NCI-H2227 (cell line): ENCODE data around the gene RNF8.
A peak's percentile ranks its signal among the peaks of the same experiment; 100 is the strongest.
"Not testable (repeated sequence)": the region's sequence is repeated elsewhere in the genome, so short reads cannot be mapped to it uniquely, and the experiment has no call there.

Source experiments
- DNase-seq: peaks from one replicate; lab custom pipeline; 2025; ENCODE audit not compliant: unreplicated experiment; lab: John Stamatoyannopoulos, UW

Gene RNF8

DNA sequence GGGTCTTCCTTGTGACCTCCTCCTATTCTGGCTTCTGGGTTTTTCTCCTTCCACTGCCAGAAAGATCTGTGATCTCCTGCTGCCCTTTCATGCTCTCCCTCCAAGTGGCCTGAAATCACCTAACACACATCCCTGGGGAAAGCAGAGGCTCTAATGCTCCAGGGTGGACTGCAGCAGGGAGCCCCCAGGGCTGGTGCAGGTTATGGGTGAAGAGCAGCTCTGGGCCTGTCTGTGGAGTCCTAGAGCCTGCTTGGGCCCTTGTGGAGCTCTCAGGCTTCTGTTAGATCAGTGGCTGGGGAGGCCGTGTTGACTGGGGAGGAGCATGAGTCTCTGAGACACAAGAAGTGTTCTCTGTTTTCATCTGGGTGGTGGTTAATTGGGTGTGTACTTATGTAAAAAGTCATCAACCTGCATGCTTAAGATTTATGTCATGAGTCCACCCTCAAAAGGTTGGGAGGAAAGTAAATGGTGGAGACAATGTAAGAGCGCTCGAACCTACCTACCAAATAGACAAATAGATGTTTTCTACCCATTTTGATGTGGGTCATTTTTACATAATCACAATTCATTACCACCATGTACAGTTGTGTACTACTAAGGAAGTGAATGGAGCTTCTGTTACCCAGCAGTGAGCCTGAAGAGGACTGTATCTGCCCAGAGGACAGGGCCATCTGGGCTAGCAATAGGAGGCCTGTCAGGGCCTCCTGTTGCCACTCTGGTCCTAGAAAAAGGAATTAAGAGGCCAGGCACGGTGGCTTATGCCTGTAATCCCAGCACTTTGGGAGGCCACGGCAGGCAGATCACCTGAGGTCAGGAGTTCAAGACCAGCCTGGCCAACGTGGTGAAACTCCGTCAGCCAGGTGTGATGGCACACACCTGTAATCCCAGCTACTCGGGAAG, 32.0 kb upstream of the RNF8 start:
- no peak for DNase-seq

DNA sequence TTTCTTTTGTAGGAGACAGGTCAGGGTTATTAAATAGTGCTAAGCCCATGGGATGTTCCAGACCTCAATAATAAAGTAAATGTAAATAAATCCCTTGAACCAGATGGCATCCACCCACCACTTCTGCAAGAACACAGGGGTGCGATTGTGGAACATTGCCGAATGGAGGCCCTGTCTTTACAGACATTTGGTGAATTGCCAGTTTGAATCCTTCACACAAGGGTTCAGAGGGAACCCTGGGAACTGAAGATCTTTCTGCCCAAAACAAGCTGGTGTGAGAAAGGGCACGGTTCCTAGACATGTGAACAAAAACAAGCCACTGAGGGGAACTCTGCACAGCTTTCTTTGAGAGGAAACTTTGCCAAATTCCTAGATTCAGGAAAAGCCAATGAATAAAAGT, 30.2 kb upstream of the RNF8 start:
- DNase-seq, result no peak

DNA sequence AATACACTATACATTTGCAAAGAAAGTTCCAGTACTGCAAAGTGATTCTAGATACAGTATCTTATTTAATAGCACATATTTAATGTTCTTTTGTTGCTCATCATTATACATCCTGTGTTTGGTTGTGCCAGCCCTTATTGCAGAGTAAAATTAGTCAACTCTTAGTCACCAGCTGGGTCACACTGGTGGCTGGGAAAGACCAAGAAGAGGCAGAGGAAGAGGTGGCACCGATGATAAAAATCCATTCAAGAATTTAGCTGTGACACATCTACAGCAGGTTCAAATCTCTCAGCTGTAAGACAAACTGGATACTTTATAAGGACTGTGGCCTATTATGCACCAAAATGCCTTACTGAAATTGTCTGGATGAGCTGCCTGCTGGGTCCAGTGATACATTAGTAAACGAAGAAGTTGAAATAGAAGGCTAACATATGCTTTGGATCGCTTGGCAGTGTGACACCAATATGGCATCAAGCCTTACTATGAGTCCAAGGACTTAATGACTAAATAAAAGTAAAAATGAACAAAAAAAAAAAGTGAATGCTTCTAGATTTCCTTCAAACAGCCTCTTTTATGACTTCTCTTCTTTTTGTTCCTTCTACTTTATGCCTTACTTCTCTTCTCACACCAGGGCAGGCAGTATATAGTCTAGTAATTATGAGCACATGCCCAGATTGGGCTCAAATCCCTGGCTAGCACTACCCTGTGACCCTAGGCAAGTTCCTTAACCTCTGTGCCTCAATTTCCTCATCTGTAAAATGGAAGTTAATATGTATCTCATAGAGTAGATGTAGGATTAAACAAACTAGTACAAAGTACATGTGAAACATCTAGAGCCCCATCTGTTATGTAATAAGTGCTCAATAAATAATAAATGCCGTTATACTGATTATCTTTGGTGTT, 29.4 kb upstream of the RNF8 start:
- no peak for DNase-seq

DNA sequence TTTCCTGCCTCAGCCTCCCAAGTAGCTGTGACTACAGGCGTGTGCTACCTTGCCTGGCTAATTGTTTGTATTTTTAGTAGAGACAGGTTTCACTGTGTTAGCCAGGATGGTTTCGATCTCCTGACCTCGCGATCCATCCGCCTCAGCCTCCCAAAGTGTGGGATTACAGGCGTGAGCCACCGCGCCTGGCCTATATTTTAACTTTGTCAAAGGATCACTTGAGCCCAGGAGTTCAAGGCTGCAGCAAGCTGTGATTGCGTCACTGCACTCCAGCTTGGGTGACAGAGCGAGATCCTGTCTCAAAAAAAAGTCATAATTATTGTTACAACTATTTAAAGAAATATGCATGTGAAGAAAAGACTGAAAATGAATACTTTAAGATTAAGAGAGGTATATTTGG, 23.4 kb upstream of the RNF8 start:
- not testable (repeated sequence) for DNase-seq

DNA sequence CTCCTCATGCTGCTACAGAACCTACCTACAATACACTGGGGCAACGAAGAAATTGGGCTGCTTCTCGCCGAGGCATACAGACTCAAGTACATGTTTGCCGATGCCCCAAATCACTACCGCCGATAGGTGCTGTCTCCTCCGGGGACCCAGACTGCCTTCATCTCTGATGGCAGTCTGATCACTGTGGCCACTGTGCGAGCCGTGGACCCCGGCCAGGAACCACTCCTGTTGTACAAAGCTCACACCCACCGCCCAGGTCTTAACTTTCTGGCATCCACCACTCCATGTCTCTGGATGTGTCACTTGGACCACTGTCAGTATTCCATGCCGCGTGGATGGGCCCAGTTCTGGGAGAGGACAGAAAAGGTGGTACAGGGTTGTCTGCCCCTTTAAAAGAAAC, 22.7 kb upstream of the RNF8 start:
- no peak for DNase-seq

DNA sequence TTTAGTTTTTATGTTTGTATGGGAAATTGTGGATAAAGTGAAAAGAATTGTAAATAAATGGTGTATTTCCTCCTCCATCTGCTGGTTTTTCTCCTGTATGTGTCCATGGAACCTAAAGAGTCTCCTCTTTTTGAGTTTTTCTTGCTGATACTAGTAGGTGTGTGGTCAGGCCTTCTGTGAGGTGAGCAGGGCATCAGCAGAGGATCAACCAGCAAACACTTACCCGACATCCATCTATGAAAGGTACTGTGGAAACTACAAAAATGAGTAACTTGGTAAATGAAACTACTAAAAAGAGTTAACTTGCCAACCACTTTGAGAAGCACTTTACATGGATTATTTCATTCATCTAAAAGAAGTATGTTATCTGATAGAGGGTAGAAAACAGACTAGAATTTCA, 20.9 kb upstream of the RNF8 start:
- no peak for DNase-seq

DNA sequence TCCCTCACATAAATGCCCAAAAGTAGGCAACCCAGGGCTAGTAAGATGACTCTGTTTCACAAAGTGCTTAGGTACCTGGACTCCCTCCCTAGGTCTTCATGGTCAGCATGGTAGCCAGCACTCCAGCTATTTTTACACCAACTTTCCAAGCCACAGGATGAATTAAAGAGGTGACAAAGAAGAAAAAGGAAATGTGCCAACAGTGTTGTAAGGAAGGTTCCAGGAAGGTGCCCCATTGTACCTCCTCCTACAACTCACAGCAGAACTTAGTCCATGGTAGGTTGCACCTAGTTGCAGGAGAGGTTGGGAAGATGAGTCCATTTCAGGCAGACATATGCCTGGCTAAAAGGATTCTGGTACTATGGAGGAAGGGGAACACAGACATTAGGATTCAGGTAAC, 19.7 kb upstream of the RNF8 start:
- DNase-seq, result no peak

DNA sequence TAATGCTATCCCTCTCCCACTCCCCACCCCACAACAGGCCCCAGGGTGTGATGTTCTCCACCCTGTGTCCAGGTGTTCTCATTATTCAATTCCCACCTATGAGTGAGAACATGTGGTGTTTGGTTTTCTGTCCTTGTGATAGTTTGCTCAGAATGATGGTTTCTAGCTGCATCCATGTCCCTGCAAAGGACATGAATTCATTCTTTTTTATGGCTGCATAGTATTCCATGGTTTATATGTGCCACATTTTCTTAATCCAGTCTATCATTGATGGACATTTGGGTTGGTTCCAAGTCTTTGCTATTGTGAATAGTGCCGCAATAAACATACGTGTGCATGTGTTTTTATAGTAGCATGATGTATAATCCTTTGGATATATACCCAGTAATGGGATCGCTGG, 15.5 kb upstream of the RNF8 start:
- not testable (repeated sequence) for DNase-seq

DNA sequence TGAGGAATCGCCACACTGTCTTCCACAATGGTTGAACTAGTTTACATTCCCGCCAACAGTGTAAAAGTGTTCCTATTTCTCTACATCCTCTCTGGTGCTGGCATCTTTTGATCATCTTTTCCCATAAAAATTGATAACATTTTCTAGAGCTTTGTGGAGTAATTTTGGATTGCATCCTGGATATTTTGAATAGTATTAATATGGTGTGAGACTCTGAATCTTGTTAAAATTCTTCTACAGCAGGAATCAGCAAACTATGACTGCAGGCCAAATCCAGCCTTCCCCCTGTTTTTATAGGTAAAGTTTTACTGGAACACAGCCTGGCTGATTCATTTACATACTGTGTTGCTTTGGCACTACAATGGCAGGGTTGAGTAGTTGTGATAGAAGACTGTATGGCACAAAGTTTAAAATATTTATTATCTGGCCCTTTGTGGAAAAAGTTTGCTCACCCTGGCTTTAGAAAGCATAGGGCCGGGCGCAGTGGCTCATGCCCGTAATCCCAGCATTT, 15.0 kb upstream of the RNF8 start:
- no peak for DNase-seq

DNA sequence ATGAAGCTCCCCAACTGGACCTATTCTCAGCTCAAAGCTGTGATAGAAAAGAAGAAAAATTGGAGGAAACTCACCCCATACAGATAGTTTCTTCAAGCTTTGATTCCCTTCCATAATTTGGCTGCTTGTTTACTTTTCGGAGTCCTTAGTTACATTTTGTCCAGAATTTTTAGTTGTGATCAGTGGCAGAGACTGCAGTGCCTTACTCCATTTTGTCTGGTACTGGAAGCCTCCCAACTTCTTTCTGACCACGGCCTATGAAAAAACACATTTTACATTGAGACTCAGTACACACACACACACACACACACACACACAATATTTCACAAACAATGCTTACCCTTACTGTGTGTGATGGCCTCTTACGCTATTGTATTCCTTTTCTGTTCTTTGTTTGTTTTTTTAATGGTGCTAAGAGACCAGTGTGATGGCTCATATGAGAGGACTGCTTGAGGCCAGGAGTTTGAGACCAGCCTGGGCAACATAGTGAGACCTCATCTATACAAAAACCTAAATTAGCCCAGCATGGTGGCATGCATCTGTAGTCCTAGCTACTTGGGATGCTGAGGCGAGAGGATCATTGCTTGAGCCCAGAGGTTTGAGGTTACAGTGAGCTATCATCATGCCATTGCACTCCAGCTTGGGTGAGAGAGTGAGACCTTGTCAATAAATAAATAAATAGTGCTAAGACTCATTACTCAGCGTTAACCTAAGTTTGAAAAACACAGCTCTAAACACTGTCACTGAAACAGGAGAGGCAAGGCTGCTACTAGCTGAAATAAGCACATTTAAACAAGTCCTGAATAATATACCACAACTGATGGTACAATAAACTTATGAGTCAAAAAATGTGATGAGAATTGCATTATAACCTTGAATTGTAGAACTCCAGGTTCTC, 13.8 kb upstream of the RNF8 start:
- no peak for DNase-seq

DNA sequence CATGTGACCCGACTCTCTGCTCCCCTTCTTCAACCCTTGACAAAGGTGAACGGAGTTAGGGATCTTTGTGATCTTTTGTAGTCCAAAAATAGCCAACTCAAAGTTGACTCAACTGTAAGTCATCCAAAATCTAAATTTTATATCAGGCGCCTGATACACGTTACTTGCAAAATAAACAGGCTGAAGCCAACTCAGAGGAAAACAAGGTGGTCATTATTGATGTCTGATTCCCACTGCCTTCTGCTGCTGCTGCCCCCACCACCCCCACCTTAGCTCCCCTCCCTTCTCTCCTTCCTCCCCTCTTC, 13.2 kb upstream of the RNF8 start:
- DNase-seq, result no peak

DNA sequence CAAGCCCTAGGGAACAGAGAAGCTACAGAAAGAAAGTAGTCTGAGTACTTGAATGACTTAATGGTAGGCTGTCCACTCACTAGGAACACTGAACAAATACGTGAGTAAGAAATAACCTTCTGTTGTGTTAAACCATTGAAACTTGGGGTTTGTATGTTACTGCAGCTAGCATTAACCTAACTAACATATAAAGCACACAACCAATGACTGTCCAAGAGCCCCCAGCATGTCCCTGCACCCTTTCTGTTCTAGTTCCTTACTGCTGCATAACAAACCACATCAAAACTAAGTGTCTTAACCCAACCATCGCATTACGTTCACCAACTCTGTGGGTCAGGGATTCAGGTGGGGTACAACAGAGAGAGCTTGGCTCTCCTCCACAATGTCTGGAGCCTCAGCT, 10.5 kb upstream of the RNF8 start:
- DNase-seq, result no peak

DNA sequence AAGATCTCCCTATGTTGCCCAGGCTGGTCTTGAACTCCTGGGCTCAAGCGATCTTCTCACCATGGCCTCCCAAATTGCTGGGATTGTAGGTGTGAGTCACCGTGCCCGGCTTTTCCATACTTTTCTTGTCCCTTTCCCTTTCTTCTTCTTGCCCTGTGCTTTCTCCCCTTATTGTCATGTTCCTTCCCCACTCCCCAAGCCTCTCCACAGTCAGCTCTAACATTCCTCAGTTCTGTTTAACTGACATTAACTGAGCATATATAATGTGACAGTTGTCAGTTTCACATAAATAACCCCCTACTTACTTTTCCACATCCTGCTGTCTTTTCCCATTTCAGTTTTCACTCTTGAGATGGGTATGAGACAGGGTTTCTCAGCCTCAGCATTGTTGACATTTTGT, 9.5 kb upstream of the RNF8 start:
- no peak for DNase-seq

DNA sequence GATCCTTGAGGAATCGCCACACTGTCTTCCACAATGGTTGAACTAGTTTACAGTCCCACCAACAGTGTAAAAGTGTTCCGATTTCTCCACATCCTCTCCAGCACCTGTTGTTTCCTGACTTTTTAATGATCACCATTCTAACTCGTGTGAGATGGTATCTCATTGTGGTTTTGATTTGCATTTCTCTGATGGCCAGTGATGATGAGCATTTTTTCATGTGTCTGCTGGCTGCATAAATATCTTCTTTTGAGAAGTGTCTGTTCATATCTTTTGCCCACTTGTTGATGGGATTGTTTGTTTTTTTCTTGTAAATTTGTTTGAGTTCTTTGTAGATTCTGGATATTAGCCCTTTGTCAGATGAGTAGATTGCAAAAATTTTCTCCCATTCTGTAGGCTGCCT, 8.0 kb upstream of the RNF8 start:
- DNase-seq, result not testable (repeated sequence)

DNA sequence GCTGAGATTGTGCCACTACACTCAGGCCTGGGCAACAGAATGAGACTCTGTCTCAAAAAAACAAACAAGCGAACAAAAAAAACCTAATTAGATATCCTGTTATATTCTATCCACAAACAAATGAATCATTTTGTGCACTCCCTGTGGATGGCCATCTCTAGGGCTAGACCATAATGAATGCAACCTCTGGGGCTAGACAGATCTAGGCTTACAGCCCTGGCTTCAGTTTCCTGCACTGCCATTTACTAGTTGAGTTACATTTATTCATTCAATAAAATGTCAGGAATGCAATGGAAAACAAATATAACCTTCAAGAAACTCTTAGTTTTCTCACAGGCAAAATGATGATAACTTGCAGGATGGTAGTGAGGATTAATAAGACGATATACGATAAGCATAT, 6.6 kb upstream of the RNF8 start:
- DNase-seq, result no peak

DNA sequence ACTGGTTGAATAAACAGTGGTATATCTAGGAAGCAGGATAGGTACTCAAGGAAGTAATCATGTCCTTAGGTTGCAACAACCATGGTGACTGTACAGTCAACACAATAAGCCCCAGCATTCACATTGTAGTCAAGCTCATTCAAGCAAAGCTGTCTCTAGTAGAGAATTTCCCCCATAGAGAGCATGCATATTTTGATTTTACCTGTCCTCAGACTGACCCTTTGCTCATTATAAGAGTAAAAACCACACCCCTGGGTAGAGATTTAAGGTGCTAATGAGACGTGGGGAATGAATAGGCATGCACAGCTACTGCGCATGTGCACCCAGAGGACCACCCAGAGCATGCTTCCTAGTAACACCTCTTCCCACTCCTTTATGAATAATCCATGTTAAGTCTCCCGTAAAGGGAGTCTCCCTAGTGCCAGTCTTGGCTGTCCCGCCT, 6.1 kb upstream of the RNF8 start:
- DNase-seq, result no peak

DNA sequence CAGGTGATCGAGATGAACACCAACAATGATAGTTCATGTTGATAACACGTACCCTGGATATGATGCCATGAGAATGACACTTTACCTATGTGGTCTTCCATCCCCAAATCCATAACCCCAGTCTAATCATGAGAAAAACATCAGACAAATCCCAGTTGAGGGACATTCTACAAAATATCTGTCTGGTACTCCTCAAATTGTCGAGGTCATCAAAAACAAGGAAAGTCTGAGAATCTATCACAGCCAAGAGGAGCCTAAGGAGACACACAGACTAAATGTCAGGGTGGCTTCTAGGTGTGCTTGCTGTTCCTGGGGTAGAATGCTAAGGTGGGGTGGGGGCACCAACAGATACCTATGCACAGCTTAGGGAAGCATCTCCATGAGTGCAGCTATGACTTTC, 2.8 kb upstream of the RNF8 start:
- no peak for DNase-seq

DNA sequence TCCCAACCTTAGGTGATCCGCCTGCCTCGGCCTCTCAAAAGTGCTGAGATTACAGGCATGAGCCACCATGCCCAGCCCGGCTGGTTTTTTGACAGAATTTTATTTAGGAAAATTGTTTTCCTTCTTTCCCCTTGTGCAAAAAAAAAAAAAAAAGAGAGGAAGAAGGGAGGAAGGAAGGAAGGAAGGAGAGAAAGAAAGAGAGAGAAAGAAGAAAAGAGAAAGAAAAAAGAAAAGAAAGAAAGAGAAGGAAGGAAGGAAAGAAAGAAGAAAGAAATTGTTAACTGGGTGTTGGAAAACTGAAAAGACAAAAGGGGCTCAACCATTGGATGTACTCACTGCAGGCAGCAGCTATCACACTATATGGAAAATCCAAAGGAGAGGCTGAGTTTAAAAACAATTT, 1.4 kb upstream of the RNF8 start:
- DNase-seq, result no peak

DNA sequence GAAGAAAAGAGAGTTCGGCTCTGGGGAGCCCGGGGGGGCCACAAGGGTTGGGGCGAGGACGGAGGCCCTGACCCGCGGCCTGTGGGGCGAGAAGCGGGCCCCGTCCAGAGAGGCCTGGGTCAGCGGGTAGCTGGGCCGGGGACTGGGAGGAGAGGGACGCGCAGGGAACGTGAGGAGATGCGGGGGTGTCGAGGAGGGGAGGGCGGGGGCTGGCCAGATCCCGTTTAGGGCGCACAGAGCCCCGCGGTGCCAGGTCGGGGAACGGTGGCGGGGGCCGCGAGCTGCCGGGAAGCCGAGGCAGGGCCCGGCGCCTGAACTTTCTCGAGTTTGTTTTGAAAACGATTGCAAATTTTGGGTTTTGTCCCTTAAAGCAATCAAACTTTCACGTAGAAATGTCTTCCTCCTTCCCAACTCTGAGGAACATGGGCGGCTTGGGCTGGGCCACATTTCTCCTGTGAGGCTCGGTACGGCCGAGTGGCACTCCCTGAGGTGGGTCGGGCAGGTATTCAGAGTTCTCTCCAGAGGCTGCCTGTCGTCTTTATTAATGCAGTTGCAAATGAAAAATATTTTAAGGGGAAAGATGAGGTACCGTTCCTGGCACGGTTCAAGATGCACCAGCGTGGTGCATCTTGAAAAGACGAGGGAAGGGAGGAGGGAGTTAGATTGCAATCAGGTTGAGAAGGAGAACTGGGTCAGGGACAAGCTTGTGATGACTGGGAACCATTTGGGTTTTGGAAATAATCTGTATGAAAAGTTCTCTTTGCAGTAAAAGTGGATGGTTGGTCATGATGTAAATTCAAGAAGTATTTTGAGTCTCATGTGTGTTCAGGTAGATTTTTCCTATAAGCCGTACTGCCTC, 972 bp downstream of the RNF8 start:
- DNase-seq, result peak; percentile 33

DNA sequence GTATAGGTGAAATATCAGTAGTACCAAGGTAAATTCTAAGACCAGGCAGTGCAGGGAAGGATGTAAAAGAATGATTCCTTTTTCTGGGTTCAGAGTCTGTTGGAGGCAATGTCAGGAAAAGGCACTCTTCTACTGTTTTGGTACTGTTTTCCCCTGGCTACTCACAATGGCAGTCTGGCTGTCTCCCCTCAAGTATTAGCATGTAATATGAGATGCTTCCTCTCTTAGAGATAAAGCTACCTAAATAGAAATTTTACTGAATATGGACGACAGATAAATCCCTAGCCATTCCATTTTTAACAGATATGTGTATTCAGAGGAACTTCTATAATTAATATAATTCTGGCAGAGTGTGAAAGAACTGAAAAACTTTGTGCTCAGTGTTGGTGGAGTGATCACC, 3.5 kb downstream of the RNF8 start:
- no peak for DNase-seq
